Neural progenitor cell (in vitro differentiated cells): ENCODE results near the gene EMC10. TPM values are rescaled to one million over a fixed set of nuclear protein-coding genes. Genes with fewer than 3 reads are reported as not detected.

Experiments used
- DNase-seq: peaks from one replicate; pipeline ENCODE4 v3.0.0-alpha.2; 2016; ENCODE audit warnings: low spot score
- H2AFZ ChIP-seq: fragments of 200-600 bp; sonication (generic); replicated peaks from 2 replicates; pipeline ENCODE4 v1.6.1; 2016; ENCODE audit warnings: antibody characterized with exemption
- H3F3A ChIP-seq: fragments of 200-600 bp; sonication (generic); 2 replicates; pipeline ENCODE4 v1.6.1; 2016; ENCODE audit warnings: antibody characterized with exemption, low read depth
- H3K27ac ChIP-seq: fragments of 200-600 bp; sonication (generic); 2 replicates; pipeline ENCODE4 v1.5.1; 2016; ENCODE audit warnings: mild to moderate bottlenecking
- H3K27me3 ChIP-seq: fragments of 200-600 bp; sonication (generic); 2 replicates; pipeline ENCODE4 v1.6.1; 2016; ENCODE audit warnings: mild to moderate bottlenecking, moderate library complexity
- H3K36me3 ChIP-seq: fragments of 200-600 bp; sonication (generic); 2 replicates; pipeline ENCODE4 v1.5.1; 2016
- H3K4me1 ChIP-seq: fragments of 200-600 bp; sonication (generic); 2 replicates; pipeline ENCODE4 v1.6.1; 2016; ENCODE audit warnings: mixed run types
- H3K4me2 ChIP-seq: fragments of 200-600 bp; sonication (generic); 2 replicates; pipeline ENCODE4 v1.6.1; 2016
- H3K4me3 ChIP-seq: fragments of 200-600 bp; sonication (generic); 2 replicates; pipeline ENCODE4 v1.5.1; 2016
- H3K79me2 ChIP-seq: fragments of 200-600 bp; sonication (generic); 2 replicates; pipeline ENCODE4 v1.6.1; 2016; ENCODE audit warnings: low read depth
- H3K9ac ChIP-seq: fragments of 200-600 bp; sonication (generic); 2 replicates; pipeline ENCODE4 v1.6.1; 2016
- H3K9me3 ChIP-seq: fragments of 200-600 bp; sonication (generic); 2 replicates; pipeline ENCODE4 v1.5.1; 2016; ENCODE audit warnings: low read depth
- H4K20me1 ChIP-seq: fragments of 200-600 bp; sonication (generic); 2 replicates; pipeline ENCODE4 v1.6.1; 2016; ENCODE audit warnings: low read depth
- H3K27ac Mint-ChIP-seq: 3 replicates; pipeline ENCODE4 v1.8.0; 2021; ENCODE audit warnings: mixed read lengths
- H3K27me3 Mint-ChIP-seq: 2 replicates; pipeline ENCODE4 v1.8.0; 2022; ENCODE audit warnings: low read depth, mild to moderate bottlenecking, inconsistent platforms, moderate library complexity, mixed read lengths; ENCODE audit not compliant: insufficient read depth
- H3K36me3 Mint-ChIP-seq: 3 replicates; pipeline ENCODE4 v1.8.0; 2021; ENCODE audit warnings: mixed read lengths
- H3K4me1 Mint-ChIP-seq: 3 replicates; pipeline ENCODE4 v1.8.0; 2021; ENCODE audit warnings: mixed read lengths
- H3K4me3 Mint-ChIP-seq: 3 replicates; pipeline ENCODE4 v1.8.0; 2021; ENCODE audit warnings: mild to moderate bottlenecking, moderate library complexity, mixed read lengths
- H3K9me3 Mint-ChIP-seq: 3 replicates; pipeline ENCODE4 v1.8.0; 2020; ENCODE audit warnings: mixed read lengths
- EZH2 ChIP-seq: fragments of 200-600 bp; sonication (generic); IDR thresholded peaks from 2 replicates; pipeline ENCODE4 v1.6.1; 2017; ENCODE audit warnings: antibody characterized with exemption, mild to moderate bottlenecking, moderate library complexity
- EZH2phosphoT487 ChIP-seq: fragments of 200-600 bp; sonication (generic); IDR thresholded peaks from 2 replicates; pipeline ENCODE4 v1.6.1; 2017; ENCODE audit warnings: antibody characterized with exemption
- total RNA-seq: library from RNA; depleted of rRNA; stranded (reverse); fragments of >200 nt; gene quantifications from 2 replicates; pipeline ENCODE4 v1.2.3, GENCODE V29; 2015; ENCODE audit warnings: low replicate concordance
- TF ChIP-seq, protein P1 (sequence below): fragments of 200-600 bp; sonication (generic); IDR thresholded peaks from 2 replicates; pipeline ENCODE4 v1.5.1; 2017; ENCODE audit warnings: antibody characterized with exemption, mild to moderate bottlenecking

EMC10 gene
- total RNA-seq, 1 donor from 2014 or later, result 32.9 TPM

DNA sequence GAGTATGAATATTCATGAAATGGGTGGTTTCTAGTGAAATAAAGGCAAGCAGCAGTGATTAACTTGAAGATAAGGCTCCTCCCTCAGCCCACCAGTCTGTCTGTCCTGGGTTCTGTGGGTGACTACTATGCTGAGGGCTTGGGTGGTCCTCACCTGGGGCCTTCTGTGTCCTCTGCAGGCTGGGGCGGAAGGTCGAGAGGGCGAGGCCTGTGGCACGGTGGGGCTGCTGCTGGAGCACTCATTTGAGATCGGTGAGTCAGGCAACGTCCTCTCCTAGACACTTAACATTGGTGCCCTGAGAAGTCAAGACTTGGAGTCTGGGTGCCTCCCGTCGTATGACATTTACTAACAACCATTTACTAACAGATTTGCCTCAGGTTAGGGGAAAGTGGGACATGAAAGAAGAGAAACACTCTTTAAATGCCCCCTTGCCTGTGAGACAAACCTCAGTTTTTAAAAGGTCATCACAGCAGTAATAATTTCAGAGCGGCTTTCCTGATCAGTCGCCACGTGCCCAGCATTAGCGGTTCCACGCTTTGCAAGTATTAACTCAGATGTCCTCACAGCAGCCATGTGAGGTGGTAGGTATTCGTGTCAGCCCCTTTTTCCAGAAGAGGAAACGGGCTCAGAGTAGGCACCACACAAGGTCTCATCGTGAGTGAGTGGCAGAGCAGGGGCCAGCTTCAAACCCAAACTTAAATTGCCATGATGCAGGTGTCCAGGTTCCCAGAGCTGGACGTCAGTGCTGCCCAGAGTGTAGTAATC is 1.6 kb downstream of the EMC10 start:
- H3K9ac ChIP-seq, result no peak overlapping the region
- H3K4me1 Mint-ChIP-seq, result peaks cover 12% of the 10 kb centered on the region
- H3K9me3 ChIP-seq, result no peaks in the 10 kb centered on the region
- H3K4me3 Mint-ChIP-seq, result peak overlapping the region; percentile 98
- H3K4me3 ChIP-seq, result peak overlapping the region; percentile 69
- no peak for DNase-seq
- peaks cover 4% of the 10 kb centered on the region for H3K4me1 ChIP-seq
- H3K27me3 ChIP-seq, result no peaks in the 10 kb centered on the region
- TF ChIP-seq, protein P1, sequence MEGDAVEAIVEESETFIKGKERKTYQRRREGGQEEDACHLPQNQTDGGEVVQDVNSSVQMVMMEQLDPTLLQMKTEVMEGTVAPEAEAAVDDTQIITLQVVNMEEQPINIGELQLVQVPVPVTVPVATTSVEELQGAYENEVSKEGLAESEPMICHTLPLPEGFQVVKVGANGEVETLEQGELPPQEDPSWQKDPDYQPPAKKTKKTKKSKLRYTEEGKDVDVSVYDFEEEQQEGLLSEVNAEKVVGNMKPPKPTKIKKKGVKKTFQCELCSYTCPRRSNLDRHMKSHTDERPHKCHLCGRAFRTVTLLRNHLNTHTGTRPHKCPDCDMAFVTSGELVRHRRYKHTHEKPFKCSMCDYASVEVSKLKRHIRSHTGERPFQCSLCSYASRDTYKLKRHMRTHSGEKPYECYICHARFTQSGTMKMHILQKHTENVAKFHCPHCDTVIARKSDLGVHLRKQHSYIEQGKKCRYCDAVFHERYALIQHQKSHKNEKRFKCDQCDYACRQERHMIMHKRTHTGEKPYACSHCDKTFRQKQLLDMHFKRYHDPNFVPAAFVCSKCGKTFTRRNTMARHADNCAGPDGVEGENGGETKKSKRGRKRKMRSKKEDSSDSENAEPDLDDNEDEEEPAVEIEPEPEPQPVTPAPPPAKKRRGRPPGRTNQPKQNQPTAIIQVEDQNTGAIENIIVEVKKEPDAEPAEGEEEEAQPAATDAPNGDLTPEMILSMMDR, result no peak
- TF ChIP-seq EZH2phosphoT487, result no peak
- no peak for TF ChIP-seq EZH2
- H3K79me2 ChIP-seq, result peaks cover 32% of the 10 kb centered on the region
- H3K36me3 ChIP-seq, result no peaks in the 10 kb centered on the region
- no peak overlapping the region for H3K27ac ChIP-seq
- peaks cover 19% of the 10 kb centered on the region for H3K9me3 Mint-ChIP-seq
- H3K27ac Mint-ChIP-seq, result no peak overlapping the region
- H3K36me3 Mint-ChIP-seq, result peaks cover 17% of the 10 kb centered on the region
- H3K27me3 Mint-ChIP-seq, result peaks cover 9% of the 10 kb centered on the region
- no peak overlapping the region for H2AFZ ChIP-seq
- H3K4me2 ChIP-seq, result peak overlapping the region; percentile 84
- H3F3A ChIP-seq, result peaks cover 18% of the 10 kb centered on the region
- peaks cover 14% of the 10 kb centered on the region for H4K20me1 ChIP-seq

DNA sequence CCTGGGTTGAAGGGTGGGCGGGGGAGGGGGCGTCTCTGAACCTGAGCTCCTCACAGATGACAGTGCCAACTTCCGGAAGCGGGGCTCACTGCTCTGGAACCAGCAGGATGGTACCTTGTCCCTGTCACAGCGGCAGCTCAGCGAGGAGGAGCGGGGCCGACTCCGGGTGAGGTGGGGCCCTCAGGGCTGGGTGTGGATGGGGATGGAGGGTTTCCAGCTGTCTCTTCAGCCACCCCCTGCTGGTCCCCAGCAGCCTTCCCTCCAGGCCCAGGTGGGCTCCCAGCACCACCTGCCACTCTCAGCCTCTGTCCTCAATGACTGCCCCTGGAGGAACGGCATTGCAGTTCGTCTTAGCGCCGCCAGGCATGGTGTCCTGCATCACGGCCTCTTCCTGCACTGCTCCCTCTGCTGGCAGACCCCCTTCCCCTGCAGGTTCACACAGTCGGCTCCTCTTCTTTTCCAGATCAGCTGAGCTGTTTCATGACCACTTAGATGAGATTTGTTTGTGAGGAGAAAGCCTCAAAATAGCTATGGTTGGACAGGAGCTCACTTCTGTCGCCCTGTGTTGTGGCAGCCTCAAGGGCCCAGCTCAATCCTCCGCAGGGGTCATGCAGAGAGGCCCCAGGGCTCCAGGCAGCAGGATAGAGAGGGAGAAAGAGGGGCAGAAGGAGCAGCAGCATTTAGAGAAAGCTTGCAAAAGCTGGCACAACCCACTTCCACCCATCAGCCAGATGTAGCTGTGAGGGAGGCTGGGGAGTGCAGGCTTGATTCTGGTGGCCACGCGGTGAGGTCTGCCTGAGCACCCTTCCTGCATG is 2.8 kb downstream of the EMC10 start:
- Histone ChIP-seq H3K4me2 (no peak overlapping the region), H3K4me1 (peaks cover 4% of the 10 kb centered on the region), H3K36me3 (no peaks in the 10 kb centered on the region), H2AFZ (no peak overlapping the region), H3K9ac (no peak overlapping the region), H3K27me3 (no peaks in the 10 kb centered on the region), H4K20me1 (peaks cover 14% of the 10 kb centered on the region), H3K79me2 (peaks cover 32% of the 10 kb centered on the region), H3K9me3 (no peaks in the 10 kb centered on the region), H3K4me3 (no peak overlapping the region), H3K27ac (no peak overlapping the region), H3F3A (peaks cover 18% of the 10 kb centered on the region)
- Mint-ChIP-seq H3K27me3 (peaks cover 9% of the 10 kb centered on the region), H3K4me1 (peaks cover 12% of the 10 kb centered on the region), H3K4me3 (peak overlapping the region; percentile 74), H3K27ac (no peak overlapping the region), H3K36me3 (peaks cover 23% of the 10 kb centered on the region), H3K9me3 (peaks cover 19% of the 10 kb centered on the region)
- no peak for TF ChIP-seq EZH2phosphoT487
- TF ChIP-seq, protein P1, result peak; percentile 53
- peak; percentile 59 for DNase-seq

GRCh38 chr19:50479761-50480251 is 3.5 kb downstream of the EMC10 start:
- H3K79me2 ChIP-seq, result peaks cover 32% of the 10 kb centered on the region
- no peaks in the 10 kb centered on the region for H3K9me3 ChIP-seq
- DNase-seq, result no peak
- H3K4me3 Mint-ChIP-seq, result no peak overlapping the region
- no peak overlapping the region for H3K9ac ChIP-seq
- H3K36me3 Mint-ChIP-seq, result peaks cover 23% of the 10 kb centered on the region
- H3K4me1 ChIP-seq, result peaks cover 4% of the 10 kb centered on the region
- peaks cover 19% of the 10 kb centered on the region for H3K9me3 Mint-ChIP-seq
- no peaks in the 10 kb centered on the region for H3K36me3 ChIP-seq
- no peak overlapping the region for H3K27ac ChIP-seq
- no peak overlapping the region for H3K4me2 ChIP-seq
- H3K27me3 Mint-ChIP-seq, result peaks cover 9% of the 10 kb centered on the region
- H3F3A ChIP-seq, result peaks cover 23% of the 10 kb centered on the region
- no peak overlapping the region for H3K4me3 ChIP-seq
- peaks cover 12% of the 10 kb centered on the region for H3K4me1 Mint-ChIP-seq
- TF ChIP-seq EZH2, result no peak
- TF ChIP-seq, protein P1, result no peak
- no peak for TF ChIP-seq EZH2phosphoT487
- no peak overlapping the region for H3K27ac Mint-ChIP-seq
- no peak overlapping the region for H2AFZ ChIP-seq
- no peaks in the 10 kb centered on the region for H3K27me3 ChIP-seq
- H4K20me1 ChIP-seq, result peaks cover 14% of the 10 kb centered on the region
